Fibroblast of skin of back (primary cell): Measurements from ENCODE around the gene TMEM164.

Experiments
- DNase-seq: peaks from one replicate; pipeline ENCODE4 v3.0.0-alpha.2; 2013

TMEM164 gene

DNA sequence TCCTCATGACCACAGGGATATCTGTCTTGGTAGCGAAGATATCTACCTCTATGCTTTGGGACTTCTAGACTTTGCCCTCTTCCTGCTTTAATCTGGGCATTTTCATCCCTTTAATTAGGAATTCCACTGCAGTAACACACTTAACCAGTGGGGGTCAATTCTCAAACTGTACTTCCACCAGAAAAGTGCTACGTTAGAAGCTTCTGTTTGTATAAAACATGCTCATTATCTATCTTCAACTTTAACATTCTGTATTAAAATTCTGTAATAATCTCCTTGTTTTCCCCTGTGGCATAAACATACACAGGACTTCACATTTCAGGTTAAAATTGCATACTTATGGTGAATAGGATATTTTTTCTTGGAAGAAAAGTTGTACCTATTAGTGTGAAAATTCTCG lies 209.4 kb downstream of the TMEM164 start:
- no peak for DNase-seq

GRCh38 chrX:110213183-110213582 lies 210.3 kb downstream of the TMEM164 start:
- DNase-seq: no peak

DNA sequence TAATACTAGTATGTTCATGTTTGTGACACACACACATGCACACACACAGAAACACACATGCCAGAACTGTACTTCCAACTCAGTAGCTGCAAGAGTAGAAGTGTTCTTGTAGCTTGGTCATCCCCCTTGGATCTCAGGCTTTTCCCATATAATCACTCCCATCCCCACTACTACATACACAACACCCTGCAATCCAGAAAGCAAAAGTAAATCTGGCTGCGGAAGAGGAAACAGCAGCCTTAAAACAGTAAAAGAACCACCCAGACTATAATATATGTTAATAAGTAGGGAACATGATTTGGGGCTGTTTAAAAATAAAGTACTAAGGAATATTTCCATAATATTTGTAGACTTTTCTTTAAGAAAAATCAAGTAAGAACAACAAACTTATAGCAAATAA lies 211.8 kb downstream of the TMEM164 start:
- no peak for DNase-seq

GRCh38 chrX:110215411-110215810 lies 212.5 kb downstream of the TMEM164 start:
- peak; percentile 31 for DNase-seq

- DNase-seq: no peak
Measured at GRCh38 chrX:110216027-110216426, 213.1 kb downstream of the TMEM164 start.

- DNase-seq: no peak
Measured at GRCh38 chrX:110218591-110218990, 215.7 kb downstream of the TMEM164 start.

- peak; percentile 49 for DNase-seq
Measured at GRCh38 chrX:110219920-110220319, 217.0 kb downstream of the TMEM164 start.

DNA sequence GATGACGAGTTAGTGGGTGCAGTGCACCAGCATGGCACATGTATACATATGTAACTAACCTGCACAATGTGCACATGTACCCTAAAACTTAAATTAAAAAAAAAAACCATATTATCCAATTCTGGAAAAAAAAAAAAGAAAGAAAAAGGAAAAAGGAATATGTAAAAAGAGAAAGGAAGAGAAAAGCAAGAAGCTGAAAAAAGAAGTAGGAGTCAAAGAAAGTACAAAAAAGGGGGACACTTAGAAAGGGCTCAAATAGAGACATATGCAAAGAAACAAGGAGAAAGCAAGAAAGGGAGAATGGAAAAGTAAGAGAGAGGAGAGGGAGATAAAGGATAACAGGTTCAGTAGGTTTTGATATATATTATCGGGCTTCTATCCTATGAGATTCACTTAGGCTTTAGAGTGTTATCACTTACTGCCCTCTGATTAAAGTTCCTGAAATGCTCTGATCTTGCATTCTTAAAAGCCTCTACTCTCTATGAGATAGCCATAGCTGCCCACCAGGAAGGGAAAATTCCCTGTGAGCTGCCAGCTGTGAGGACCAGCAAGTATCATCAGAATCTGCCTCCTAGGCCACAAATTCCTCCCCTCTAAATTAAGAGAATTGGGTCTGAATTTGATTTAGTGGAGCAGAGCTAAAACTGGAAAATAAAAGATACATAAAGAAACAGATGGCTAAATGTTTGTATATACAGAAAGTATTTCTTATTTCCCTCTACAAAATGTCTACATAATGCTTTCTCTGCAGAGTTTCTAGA lies 219.8 kb downstream of the TMEM164 start:
- DNase-seq: no peak

DNA sequence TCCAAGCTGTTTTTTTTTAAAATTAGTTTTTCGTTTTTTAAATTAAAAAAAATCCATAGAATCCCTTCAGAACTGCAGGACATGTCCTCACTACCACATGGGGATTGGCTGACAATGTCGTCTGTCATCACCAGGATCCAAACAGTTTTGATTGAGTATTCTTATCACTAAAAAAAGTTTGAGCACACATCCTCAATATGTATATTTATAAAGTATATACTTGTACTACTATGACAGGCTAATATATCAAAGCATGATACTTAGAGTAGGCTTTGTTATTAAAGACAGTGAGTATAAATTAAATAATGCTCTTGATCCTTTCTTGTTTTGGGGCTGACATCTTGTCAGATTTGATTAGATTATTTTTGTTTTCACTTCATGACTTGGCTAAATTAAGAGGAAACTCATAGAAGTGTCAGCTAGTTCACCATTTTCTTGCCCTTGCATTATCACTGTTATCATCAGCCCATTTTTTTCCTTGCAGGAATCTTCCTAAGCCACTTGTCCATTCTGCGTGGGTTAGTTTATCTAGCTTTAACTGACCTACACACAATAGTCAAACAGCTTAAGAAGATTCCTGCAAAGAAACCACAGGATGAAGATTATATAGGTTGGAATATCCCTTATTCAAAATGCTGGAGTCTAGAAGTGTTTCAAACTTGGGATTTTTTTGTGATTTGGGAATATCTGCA lies 222.2 kb downstream of the TMEM164 start:
- no peak for DNase-seq

DNA sequence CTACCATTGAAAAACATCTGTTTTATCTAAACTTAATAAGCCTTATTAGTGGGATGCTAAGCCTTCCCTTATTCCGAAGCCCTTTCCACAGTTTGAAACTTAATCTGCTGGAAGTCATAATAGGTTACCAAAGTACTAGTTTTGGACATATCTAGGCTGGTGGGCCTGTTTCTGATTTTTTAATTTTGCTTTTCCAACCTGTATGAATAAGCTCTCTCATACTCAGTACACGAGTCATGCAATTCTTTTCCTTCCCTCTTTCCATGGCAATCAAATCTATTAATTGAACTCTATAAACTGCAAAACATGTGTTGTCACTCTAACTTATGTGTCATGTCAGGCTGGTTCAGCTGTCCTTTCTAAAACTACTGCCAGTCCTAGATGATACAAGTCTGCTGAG lies 224.0 kb downstream of the TMEM164 start:
- no peak for DNase-seq
